ENCODE measurements around the gene TIMP3.

The TIMP3 gene

DNA sequence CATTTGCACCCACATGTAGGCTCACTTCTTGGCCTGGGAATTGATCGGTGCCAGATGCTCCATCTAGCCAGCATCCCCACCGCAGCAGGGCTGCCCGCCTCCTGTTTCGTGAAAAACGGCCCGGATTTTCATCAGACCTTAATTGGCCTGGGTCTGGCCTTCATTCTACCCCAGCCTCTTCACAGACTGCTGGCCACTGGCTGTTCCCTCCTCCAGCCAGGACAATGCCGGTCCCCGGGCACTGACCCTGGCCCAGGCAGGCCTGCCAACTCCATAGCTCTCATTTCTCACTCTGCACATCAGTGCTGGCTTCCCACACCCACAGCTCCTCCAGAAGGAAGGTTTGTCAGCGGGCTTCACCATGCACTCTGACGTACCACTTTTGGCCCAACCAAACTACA, 27.9 kb downstream of the TIMP3 start:
- DNase-seq (ENCODE audit: low read depth in 2 of 2): no peak

DNA sequence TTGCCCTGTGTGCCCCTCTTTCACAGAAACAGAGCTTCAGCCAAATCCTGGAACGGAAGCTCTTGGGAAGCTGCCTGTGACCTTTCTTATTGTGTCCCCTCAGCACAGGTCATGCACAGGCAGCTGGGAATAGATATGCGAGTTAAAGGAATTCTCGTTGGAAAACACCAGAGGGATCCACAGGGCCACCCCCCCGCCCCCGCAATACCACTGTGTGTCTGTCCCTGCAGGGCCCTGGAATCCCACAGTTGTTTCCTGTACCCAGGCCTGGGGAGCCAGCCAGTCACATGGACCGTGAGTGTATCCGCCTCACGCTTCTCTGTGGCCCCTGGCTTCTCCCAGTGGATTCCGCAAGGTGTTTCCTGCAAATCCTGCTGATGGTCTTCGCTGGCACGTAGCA, 29.0 kb downstream of the TIMP3 start:
- DNase-seq (ENCODE audit: low read depth in 2 of 2): no peak

DNA sequence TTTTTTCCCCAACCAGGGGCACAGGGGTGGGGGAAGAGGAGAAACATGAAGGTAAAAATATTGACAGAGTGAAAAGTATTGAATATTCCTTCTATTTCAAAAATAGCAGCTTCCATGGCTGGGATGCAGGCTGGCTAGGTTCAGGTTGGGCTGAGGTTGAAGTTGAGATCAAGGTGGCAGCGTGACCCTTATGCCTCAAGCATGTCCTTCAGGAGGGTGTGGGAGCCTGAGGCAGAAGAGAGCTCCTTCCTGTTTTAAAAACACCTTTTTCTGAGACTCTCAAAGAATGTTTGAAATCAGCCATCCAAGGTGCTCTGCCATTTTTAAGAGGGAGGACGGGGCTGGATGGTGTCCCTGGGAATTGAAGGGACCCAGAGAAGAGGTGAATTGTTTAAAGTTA, 29.5 kb downstream of the TIMP3 start:
- DNase-seq (ENCODE audit: low read depth in 2 of 2): no peak

DNA sequence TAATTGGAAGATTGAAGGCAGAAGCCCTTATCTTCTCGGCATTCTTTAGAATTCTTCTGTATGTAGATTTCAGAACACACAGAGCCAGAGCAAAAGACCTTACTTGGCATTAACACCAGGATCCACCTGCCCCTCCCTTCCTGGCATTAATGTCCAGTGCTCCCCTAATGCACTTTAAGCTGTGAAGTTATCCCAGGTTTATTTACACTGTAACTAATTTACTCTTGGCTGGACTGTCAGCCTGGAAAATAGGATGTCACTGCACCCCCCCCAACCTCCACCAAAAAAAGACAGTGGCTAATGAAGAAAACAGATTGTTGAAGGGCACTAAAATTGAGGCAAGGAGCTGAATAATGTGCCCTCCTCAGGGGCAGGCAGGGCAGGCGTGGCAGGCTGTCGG, 30.1 kb downstream of the TIMP3 start:
- no peak for DNase-seq (ENCODE audit: low read depth in 2 of 2)

DNA sequence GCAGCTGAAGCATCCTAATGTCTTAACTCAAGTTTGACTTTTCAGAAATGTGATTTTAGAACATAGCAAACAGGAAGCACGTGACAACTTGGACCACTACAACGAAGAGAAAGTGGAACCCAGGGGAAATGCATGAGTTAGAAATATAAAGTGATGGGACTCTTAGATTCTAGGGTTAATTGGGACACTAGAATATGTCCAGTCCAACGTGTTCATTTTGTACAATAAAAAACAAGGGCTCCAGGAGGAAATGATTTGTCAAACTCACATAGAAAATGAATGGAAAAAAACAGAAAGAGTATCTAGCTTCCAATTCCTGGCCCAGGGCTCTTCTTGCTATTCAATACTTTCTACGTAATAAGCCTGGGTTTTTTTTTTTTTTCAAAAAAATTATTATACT, 30.7 kb downstream of the TIMP3 start:
- DNase-seq (ENCODE audit: low read depth in 2 of 2): no peak

DNA sequence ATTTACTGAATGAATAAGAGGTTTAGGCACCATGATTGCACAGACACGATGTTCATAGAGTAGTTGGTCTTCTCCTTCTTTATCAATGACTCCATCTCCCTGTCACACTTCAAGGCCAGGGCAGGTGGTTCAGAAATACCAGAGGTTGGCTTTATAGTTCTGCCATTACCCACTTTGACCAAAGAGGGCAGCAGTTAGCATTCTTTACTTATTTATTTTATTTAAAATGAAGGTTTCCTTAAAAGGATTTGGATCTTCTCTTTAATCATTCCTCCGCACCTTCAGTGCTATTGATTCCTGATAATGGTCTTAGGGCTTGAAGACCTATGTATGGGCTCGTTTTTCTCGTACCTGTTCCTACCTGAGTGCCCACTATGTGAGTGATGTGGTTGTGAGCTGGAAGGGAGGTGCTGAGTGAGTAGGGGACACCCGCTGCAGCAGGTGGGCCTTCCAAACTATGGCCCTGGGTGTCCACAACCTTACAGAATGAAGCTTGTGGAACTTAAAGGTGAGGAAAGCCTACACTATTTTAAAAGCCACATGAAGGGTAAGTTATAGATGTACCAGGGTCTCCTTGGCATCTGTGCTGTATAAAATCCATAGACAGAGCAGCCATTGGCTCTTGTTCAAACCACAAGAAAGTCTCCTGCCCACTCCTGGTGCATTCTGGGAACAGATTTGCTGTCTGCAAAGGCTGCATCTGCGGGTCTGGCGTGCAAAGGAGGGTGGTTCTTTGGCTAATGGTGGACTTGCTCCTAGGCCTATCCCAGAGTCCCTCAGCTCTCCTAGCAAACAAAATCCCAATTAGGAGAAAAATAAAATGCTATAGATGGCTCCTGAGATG, 35.0 kb downstream of the TIMP3 start:
- DNase-seq (ENCODE audit: low read depth in 2 of 2): no peak

DNA sequence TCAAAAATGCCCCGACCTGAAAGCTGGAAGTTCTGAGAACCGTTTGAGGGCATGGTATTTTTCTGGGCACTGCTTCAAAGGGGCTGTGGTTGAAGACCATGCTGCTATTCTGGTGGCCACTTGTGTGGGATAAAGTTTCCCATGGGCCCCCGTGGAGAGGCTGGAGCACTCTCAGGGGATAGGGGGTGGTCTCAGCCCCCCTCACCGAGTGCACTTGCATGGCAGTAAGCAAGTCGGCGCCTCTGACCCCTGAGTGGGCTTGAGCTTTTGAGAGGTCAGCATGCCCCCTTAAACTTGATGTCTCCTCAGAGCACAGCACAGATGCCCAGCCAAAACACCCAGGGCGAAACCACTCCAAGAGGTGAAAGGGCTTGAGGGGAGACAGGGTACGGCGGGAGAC, 35.6 kb downstream of the TIMP3 start:
- DNase-seq (ENCODE audit: low read depth in 2 of 2): no peak

DNA sequence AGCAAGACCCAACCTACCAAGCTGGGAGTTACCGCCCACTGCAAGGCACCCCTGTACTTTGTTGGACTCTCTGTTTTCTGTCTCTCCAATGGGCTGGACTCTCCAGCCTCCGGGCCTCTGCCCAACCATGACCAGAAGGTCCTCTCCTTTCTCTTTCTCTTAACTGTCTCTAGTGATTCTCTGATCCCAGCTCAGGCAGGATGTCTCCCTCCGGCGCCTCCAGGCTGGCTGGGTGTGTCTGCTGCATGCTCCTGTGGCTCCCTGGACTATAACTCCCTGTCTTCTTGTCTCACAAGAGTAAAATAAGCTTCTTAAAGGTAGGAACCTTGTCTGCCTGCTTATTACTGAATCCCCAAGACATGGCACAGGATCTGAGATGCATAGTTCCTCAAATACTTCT, 36.3 kb downstream of the TIMP3 start:
- no peak for DNase-seq (ENCODE audit: low read depth in 2 of 2)

DNA sequence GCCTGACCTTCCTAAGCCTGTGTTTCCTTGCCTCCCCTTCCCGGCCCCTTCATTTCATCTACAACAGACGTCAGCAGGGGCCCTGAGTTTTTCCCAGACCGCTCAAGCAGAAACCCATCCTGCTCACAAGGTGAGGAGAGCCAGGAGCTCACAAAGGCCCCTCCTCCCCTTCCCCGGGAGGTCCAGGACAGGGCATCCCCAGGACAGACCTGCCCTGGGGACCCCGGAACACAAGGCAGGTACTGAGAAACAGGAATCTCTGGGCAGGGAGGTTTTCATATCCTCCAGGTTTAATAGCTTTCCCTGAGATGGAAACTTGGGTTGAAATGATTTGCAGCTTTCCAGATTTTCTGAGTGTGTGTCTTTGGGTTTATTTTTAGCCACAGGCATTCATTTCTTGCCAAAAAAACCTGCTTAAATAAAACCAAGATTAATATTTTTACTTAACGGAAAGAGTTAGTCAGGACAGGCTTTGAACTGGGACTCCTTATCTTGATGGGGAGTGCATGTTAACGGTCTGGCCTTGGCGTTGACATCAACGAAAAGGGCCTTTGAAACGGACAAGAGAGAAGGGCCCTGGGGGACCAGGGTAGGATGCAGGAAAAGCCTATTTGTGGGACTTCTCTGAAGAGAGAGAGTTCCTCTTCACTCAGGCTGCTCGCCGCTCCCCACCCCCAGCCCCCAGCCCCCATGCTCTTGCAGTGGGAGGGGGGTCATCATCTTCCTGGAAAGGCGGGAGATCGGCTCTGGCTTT, 38.5 kb downstream of the TIMP3 start:
- DNase-seq (ENCODE audit: low read depth in 2 of 2): no peak

DNA sequence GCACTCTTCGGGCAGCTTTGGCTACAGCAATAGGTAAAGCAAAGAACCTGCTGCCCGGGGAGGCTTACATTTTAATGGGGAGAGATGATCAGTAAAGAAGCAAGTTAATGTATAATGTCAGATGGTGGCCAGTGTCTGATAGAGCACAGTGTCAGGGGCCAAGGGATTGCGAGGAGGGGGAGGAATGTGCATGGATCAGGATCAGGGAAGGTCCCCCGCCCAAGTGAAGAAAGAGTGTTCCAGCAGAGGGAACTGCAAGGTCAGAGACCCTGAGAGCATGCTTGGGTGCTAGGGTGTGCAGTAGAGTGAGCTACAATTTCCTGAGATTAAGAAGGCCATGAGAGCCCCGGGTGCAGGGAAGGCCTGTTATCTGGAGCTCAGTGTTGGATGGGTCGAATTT, 39.7 kb downstream of the TIMP3 start:
- DNase-seq (ENCODE audit: low read depth in 2 of 2): no peak

DNA sequence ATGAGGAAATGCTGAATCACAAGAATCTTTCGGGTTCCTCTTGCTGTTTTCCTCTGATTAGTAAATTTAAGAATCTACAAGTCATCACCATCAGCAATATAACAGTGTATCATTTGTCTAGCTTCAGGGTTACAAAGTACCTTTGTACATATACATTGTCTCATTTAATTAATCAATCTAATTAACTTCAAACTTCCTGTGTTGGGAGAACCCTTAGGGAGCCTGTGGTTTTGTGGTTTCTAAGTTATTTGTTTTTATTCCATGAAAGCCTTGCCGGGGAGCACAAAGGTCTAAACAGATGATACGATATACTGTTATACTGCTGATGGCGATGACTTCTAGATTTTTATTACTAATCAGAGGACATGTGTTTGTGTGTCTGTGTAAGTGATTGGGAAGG, 41.0 kb downstream of the TIMP3 start:
- DNase-seq (ENCODE audit: low read depth in 2 of 2): no peak

DNA sequence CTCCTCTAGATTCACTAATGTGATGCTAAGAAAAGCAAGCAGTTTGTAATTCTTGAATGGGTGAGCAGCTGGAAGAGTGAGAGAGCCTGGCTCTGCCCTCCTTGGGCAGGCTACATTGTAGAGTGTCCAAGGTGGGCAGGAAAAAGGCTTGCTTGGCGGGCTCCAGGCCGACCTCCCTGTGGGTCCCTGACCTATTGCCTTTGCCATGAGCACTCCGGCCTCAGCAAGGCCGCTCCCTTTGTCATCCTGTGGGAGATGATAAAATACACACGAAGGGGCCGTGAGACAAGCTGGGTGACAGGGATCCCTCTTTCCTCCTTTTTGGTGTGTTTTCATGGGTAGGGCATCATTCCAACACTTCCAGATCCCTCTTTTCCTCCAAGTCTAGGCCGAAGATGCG, 41.8 kb downstream of the TIMP3 start:
- no peak for DNase-seq (ENCODE audit: low read depth in 2 of 2)

DNA sequence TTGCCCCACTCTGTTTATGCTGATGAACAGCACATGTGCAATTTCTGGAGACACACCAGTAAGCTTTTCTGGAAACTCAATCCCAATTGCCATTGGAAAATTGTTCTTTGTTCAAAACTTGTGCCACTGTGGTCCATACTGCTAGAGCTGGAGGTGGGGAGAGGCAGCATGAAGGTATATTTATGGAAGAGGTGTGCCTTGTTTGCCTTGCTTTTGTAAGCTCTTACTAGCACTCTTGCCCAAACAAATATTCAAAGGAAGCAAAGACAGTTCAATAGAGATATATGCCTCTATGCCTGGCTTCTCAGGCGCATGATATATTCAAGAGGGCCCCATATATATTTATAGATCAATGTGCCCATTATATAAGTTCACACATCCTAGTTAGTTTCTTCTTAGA, 42.7 kb downstream of the TIMP3 start:
- DNase-seq (ENCODE audit: low read depth in 2 of 2): no peak

DNA sequence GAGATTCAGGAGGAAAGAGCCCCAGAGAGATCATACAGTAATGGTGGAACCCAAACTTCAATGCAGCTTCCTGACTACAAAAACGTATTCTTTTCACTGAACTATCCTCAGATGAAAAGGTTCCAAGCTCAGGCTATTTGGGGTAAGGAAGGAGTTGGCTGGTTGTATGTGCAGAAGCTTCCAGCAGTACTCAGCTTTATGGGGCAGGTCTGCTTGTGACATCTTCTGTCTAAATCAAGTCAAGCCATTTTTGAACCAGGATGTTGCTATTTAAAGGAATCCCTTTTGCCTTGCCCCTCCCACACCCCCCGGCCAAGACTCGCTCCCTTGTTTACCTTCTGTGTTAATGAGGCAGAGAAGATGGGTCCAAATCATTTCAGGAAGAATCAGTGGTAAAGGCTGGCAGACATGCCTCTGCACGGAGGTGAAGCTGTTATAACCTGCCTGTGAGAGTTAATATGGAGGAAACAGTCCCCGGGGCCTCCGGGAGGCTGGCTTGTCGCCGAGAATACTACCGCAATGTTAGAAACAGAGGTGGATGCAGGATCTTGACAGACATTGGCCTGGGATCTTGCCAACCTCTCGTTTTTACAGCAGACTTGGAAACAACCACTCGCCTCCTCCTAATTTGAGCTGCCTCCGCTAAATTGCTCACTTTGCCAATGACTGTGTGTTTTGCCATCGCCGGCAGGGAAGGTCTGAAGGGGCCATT, 45.4 kb downstream of the TIMP3 start:
- DNase-seq (ENCODE audit: low read depth in 2 of 2): no peak

DNA sequence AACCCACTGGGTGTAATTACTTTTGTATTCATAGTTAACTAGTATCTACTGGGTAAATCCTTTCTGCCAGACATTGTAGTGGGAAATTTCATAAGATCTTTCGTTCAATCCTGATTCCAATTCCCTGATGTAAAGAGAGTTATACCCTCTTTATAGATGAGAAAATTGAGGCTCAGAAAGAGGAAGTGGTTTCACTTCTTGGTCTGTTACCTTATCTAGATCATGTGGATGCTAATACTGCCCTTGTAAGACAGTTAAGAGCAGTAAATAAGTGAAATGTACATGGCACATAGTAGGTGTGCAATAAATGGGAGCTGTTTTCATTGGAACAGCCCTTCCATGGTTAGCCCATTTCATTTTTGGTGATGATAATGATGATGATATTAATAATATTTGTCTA, 46.7 kb downstream of the TIMP3 start:
- no peak for DNase-seq (ENCODE audit: low read depth in 2 of 2)

DNA sequence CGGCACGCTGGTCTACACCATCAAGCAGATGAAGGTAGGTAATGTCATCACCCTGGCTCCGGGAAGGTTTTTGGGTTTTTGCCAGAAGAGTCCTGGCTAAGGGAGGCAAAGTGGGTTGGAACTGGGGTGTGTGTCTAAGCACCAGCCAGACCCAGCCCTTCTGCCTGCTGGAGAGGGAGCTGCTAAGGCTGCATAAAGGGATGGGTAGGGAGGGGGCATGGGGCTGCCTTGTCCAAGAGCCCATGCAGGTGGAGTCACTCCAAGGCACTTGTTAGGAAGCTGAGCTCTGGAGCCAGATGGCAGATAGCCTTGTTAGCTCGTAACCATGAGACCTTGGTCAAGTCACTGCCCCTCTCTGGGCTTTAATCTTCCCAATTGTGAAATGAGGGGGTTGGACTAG, 48.0 kb downstream of the TIMP3 start:
- no peak for DNase-seq (ENCODE audit: low read depth in 2 of 2)

DNA sequence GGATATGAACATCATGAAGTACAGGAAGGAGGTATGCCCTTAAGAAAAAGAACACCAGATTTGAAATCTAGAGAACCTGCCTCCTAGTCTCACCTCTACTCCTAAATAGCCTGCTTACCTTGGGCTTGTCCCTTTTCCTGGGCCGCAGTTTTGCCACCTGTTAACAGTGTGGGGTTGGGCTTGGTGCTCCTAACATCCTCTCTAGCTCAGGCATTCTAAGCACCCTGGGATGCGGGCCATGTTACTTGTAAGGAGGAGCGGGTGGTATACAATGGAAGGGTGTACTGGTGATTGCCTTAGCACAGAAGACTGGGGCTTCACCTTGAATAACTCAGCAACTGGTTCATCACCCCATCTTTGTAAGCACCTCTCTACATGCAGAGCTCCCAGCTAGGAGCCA, 48.7 kb downstream of the TIMP3 start:
- DNase-seq (ENCODE audit: low read depth in 2 of 2): no peak

DNA sequence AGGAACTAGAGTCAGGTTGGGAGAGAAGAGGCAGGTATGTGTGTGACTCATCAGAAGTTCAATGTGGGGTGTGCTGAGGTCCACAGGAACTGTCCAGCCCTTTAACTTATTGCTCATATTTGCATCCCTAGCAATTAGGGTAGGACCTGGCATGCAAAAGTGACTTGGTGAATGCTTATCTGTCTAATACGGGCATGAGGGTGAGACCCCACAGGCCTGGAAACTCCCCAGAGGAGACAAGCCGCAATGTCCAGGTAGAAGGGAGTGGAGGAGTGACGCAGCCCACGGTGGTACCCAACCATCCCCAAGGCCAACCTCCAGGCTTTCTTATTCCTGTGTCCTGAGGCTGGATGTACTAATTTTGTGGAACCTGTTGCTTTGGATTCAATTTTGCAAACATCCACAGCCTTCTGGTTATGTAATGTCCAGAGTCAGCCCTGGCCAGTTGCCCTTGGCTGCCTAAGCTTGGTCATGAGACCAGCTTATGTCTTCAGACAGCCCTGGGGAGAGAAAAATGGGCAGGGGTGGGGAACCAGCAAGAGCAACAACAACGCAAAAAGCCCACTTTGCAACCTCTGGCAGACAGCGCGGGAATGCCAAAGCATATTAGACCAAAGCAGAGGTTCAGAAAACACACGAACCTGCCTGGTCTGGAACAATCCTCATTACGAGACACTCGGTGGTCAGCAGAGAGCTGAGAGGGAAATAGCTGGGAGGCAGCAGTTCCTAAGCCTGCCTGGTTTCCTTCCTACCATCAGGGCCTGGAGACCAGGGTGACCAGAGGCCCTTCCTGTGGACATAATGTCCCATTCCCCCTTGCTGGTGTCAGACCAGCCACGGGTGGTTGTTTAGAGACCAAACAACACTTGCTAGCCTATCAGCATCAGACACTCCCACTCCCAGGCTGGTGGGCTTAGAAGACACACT, 49.3 kb downstream of the TIMP3 start:
- no peak for DNase-seq (ENCODE audit: low read depth in 2 of 2)

DNA sequence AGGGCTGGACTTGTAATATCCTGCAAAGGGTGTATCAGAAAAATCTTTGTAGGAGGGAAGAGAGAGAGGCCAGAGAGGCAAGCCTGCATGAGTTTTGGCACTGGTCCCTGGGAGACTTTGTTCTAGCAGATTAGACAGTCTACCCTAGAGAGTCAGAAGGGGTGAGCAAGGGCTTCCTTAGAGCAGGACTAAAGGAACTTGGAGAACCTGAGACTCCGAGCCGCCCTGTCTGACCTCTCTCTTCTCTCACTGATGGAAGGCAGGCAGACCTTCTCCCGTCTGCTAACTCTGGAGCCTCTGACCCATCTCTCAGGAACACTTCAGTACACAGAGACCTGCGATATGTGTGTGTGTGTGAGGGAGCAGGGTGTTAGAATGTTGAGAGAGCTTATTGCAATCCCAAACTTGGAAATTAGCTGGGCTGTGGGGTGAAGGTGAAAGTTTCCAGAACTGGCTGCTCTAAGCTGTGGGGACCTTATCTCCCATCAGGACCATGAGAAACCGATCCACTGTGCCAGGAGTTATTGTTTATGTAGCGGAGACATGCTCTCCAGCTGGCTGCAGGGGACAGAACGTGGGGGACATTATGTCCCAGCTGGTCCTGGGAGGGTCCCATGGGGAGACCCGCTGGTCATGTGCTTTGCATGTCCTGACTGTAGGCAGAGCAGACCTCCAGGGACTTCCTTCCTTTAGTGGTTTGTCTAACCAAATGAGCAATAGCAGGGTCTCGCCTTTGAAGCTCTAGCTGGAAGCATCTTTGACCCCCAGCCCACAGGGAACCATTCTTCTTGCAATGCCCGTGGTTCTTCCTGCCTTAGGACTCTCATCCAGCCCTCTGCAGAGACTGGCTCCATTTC, 51.1 kb downstream of the TIMP3 start:
- DNase-seq (ENCODE audit: low read depth in 2 of 2): no peak

DNA sequence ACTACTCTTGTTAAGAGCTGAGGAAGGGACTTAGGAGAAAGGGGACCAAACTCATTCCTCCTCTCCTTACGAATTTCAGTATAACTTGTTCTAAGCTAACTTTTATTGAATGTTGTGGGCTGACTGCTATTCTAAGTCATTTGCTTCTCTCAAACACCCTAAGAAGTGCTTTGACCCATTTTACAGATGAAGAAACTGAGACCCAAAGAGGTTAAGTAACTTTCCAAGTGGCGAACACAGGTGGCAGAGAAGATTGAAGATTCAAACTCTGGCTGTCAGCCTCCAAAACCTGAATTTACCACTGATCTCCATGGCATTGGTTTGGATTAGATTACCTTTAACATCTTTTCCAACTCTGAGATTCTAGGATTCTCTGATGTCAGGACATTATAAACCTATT, 52.2 kb downstream of the TIMP3 start:
- DNase-seq (ENCODE audit: low read depth in 2 of 2): no peak

DNA sequence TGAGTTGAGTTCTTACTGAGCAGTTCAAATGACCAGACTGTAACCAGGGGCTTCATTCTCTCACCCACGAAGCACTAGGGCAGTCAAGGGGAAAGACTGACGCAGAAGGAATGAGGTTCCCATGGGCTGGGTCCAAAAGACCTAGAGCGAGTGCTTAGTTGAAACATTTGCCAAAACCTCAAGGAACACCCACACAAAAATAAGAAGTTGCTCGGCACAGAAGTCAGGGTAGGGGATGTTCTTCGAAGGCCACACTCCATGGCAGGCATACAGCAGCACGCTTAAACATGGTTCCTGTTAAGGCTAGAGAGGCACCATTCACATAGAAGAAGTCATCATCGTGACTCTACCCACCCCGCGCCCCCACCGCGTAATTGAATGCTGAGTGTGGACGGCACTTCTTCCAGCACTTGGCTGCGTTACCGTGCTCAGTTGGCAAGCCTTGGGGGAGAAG, 52.9 kb downstream of the TIMP3 start:
- DNase-seq (ENCODE audit: low read depth in 2 of 2): no peak
